HG03159 (cell line): ENCODE measurements around the gene UBE2Q1.

Experiments used
- ATAC-seq: cut with Tn5 transposase; IDR thresholded peaks from one replicate; pipeline ENCODE4 v1.9.1; 2021; ENCODE audit warnings: mild to moderate bottlenecking, moderate library complexity; ENCODE audit not compliant: unreplicated experiment

UBE2Q1 gene

DNA sequence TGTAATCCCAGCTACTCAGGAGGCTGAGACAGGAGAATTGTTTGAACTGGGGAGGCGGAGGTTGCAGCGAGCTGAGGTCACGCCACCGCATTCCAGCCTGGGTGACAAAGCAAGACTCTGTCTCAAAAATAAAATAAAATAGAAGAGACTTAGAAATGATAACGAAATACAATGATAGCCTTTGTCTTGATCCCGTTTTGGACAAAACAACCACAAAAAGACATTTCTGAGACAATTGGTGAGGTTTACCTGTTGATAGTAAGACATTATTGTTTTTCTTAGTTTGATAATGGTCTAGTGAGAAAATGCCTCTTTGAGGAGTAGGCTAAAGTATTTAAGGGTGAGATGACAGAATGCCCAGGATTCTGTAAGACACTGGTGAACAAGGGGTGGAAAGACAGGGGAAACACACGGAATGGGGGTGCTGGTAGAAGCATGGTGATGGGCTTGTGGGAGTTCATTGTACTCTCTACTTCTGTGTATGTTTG lies 44.4 kb downstream of the UBE2Q1 start:
- no peak for ATAC-seq

- no peak for ATAC-seq
Observed at GRCh38 chr1:154512760-154513159, 45.7 kb downstream of the UBE2Q1 start.

DNA sequence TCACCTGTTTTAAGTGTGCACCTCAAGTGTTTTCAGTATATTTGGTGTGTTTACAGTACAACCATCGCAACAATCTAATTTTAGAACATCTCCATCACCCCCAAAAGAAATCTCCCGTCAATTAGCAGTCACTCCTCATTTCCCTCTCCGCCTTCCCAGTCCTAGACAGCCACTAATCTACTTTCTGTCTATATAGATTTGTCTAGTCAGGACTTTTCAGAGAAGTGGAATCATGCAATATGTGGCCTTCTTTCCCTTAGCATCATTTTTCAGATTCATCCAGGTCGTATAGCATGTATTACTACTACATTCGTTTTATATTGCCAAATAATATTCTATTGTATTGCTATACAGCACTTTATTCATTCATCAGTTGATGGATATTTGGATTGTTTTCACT lies 54.6 kb downstream of the UBE2Q1 start:
- ATAC-seq = no peak

DNA sequence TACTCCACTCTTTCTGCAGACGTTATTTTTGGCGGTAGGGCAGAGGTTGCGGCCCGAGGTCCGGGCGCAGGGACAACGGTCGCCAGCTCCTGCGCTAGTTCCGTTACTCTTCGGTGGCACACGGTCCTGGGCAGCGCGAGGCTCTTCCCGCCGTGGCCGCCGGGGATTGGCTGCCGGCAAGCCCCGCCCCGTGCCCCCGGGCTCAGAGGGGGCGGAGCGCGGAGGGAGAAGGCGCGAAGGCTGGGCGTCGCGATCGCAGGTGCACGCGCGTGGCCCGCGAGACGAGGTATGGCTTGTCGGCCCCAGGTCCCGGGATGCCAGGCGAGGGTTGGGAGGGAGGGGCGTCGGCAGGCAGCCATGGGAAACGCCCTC lies 55.7 kb downstream of the UBE2Q1 start:
- ATAC-seq = no peak

GRCh38 chr1:154502066-154502743 lies 56.3 kb downstream of the UBE2Q1 start, which contains the start of the genes SHE and TDRD10:
Gene SHE, minus strand, starts transcription at chr1:154502412. Its CDS starts 386 bp downstream, at chr1:154502026.
Gene TDRD10, plus strand, starts transcription at chr1:154502219. Its CDS starts 4,685 bp downstream, at chr1:154506904.
- ATAC-seq = no peak

GRCh38 chr1:154501423-154502065 lies 56.9 kb downstream of the UBE2Q1 start:
- no peak for ATAC-seq

GRCh38 chr1:154500533-154500932 lies 57.9 kb downstream of the UBE2Q1 start:
- ATAC-seq = no peak

DNA sequence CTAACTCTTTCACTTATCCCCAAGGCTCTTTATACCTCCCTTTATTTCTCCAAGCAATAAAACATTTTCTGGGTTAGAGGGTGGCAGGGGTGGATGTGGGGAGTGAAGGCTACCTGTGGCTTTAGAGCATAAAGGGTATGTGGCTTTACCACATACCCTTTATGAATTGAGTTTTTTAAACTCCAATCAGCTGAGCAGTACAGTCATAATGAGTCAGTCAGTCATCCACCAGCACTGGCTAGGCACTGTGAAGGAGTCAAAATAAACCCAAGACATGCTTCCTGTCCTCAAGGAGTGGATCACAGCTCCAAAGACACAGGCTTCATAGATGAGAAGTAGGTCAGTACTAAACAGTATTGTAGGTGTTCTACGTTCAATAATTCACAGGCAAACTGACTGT lies 59.0 kb downstream of the UBE2Q1 start:
- ATAC-seq = no peak
